Fibroblast of peridontal ligament (primary cell): ENCODE measurements around the gene COL24A1.

Experiments used
- DNase-seq: peaks from one replicate; pipeline ENCODE4 v3.0.0-alpha.2; 2010; ENCODE audit errors: extremely low read depth

COL24A1 gene

GRCh38 chr1:86156566-86157455, at the start of gene COL24A1:
Gene COL24A1, minus strand, starts transcription at chr1:86156772. Its CDS starts 376 bp downstream, at chr1:86156396.
- peak; percentile 48 for DNase-seq

- DNase-seq = peak; percentile 25
These were observed 49.2 kb upstream of the COL24A1 start for GRCh38 chr1:86205741-86206140.

- DNase-seq = no peak
These were observed 46.2 kb upstream of the COL24A1 start for GRCh38 chr1:86202552-86203340.

GRCh38 chr1:86201311-86201710, 44.7 kb upstream of the COL24A1 start:
- no peak for DNase-seq

- no peak for DNase-seq
These were observed 44.3 kb upstream of the COL24A1 start for GRCh38 chr1:86200901-86201300.

GRCh38 chr1:86197206-86197855, 40.8 kb upstream of the COL24A1 start:
- no peak for DNase-seq

GRCh38 chr1:86195281-86195680, 38.7 kb upstream of the COL24A1 start:
- DNase-seq = no peak

- no peak for DNase-seq
These were observed 38.0 kb upstream of the COL24A1 start for GRCh38 chr1:86194491-86195034.

GRCh38 chr1:86192417-86192816, 35.8 kb upstream of the COL24A1 start:
- DNase-seq = no peak

GRCh38 chr1:86191958-86192357, 35.4 kb upstream of the COL24A1 start:
- DNase-seq = no peak

GRCh38 chr1:86190873-86191272, 34.3 kb upstream of the COL24A1 start:
- DNase-seq = no peak

GRCh38 chr1:86184426-86184825, 27.9 kb upstream of the COL24A1 start:
- DNase-seq = no peak

- no peak for DNase-seq
These were observed 27.2 kb upstream of the COL24A1 start for GRCh38 chr1:86183810-86184209.

GRCh38 chr1:86176226-86176625, 19.7 kb upstream of the COL24A1 start:
- no peak for DNase-seq

- no peak for DNase-seq
These were observed 19.2 kb upstream of the COL24A1 start for GRCh38 chr1:86175756-86176155.

- peak; percentile 57 for DNase-seq
These were observed 13.1 kb upstream of the COL24A1 start for GRCh38 chr1:86169625-86170024.

GRCh38 chr1:86159800-86160199, 3.2 kb upstream of the COL24A1 start:
- DNase-seq = no peak

GRCh38 chr1:86155807-86156565, 586 bp downstream of the COL24A1 start:
- DNase-seq = peak; percentile 71

GRCh38 chr1:86155051-86155806, 1.3 kb downstream of the COL24A1 start:
- DNase-seq = peak; percentile 16

GRCh38 chr1:86154571-86155050, 2.0 kb downstream of the COL24A1 start:
- DNase-seq = peak; percentile 62
